Naive thymus-derived CD4-positive, alpha-beta T cell (primary cell): ENCODE results near the gene TF. TPM values are rescaled to one million over a fixed set of nuclear protein-coding genes. Genes with fewer than 3 reads are reported as not detected.

Experiments used
- ATAC-seq: fragments of 150-1000 bp; cut with Tn5 transposase; 2 replicates; pipeline ENCODE4 v1.10.0; 2021; ENCODE audit warnings: mild to moderate bottlenecking, moderate library complexity
- CTCF ChIA-PET: fragments of 350-600 bp; sonication (Branson Sonifier 250); formaldehyde crosslinking; loops from one replicate; lab custom pipeline; 2021; ENCODE audit warnings: antibody characterized with exemption; lab: Charles Lee
- POLR2A ChIA-PET: fragments of 350-600 bp; sonication (Branson Sonifier 250); formaldehyde crosslinking; loops from one replicate; lab custom pipeline; 2021; ENCODE audit warnings: antibody characterized with exemption, inconsistent platforms; lab: Charles Lee
- DNase-seq, 9 donors: peaks; one replicate each; pipeline versions ENCODE4 v3.0.0 to v3.0.0-alpha.2; 2020 to 2022; ENCODE audit warnings: mixed read lengths in 1 of 9
- H3K27ac ChIP-seq: one replicate; pipeline ENCODE4 v1.7.0; 2013; ENCODE audit warnings: mild to moderate bottlenecking, low read depth, low read length, moderate library complexity
- H3K27me3 ChIP-seq, 2 donors: one replicate each; pipeline ENCODE4 v1.7.0; 2013; ENCODE audit warnings: low read length in 2 of 2, mild to moderate bottlenecking in 2 of 2, moderate library complexity in 2 of 2; ENCODE audit not compliant: control insufficient read depth in 2 of 2, insufficient read depth in 2 of 2
- H3K36me3 ChIP-seq, 3 experiments: 1 replicate in 2 of 3; 2 replicates in 1 of 3; pipeline ENCODE4 v1.7.0; 2013; ENCODE audit warnings: low read length in 3 of 3, mild to moderate bottlenecking in 3 of 3, moderate library complexity in 1 of 3; ENCODE audit not compliant: insufficient read depth in 3 of 3, control insufficient read depth in 2 of 3
- H3K4me1 ChIP-seq, 2 donors: one replicate each; pipeline ENCODE4 v1.7.0; 2013; ENCODE audit warnings: low read length in 2 of 2, mild to moderate bottlenecking in 2 of 2, moderate library complexity in 1 of 2; ENCODE audit not compliant: control insufficient read depth in 2 of 2, insufficient read depth in 2 of 2
- H3K4me3 ChIP-seq: 2 replicates; pipeline ENCODE4 v1.7.0; 2013; ENCODE audit warnings: mild to moderate bottlenecking, low read length
- H3K9me3 ChIP-seq, 3 experiments: 1 replicate in 2 of 3; 2 replicates in 1 of 3; pipeline ENCODE4 v1.7.0; 2013; ENCODE audit warnings: low read length in 3 of 3; ENCODE audit not compliant: control insufficient read depth in 2 of 3
- H3K27ac Mint-ChIP-seq, 9 donors: one replicate each; pipeline ENCODE4 v1.8.0; 2020 to 2022; ENCODE audit warnings: mixed read lengths in 9 of 9, mild to moderate bottlenecking in 8 of 9, moderate library complexity in 5 of 9, inconsistent platforms in 2 of 9
- H3K27me3 Mint-ChIP-seq, 5 donors: one replicate each; pipeline ENCODE4 v1.8.0; 2021 to 2022; ENCODE audit warnings: mixed read lengths in 5 of 5, mild to moderate bottlenecking in 1 of 5
- H3K36me3 Mint-ChIP-seq, 5 donors: one replicate each; pipeline ENCODE4 v1.8.0; 2020 to 2022; ENCODE audit warnings: mixed read lengths in 5 of 5, mild to moderate bottlenecking in 3 of 5, inconsistent platforms in 1 of 5
- H3K4me1 Mint-ChIP-seq, 7 donors: one replicate each; pipeline ENCODE4 v1.8.0; 2020 to 2022; ENCODE audit warnings: mixed read lengths in 7 of 7, mild to moderate bottlenecking in 3 of 7, inconsistent platforms in 1 of 7
- H3K4me3 Mint-ChIP-seq, 10 donors: one replicate each; pipeline ENCODE4 v1.8.0; 2020 to 2022; ENCODE audit warnings: mild to moderate bottlenecking in 10 of 10, mixed read lengths in 10 of 10, moderate library complexity in 6 of 10, inconsistent platforms in 2 of 10
- H3K9me3 Mint-ChIP-seq, 11 donors: one replicate each; pipeline ENCODE4 v1.8.0; 2020 to 2022; ENCODE audit warnings: mixed read lengths in 11 of 11, mild to moderate bottlenecking in 4 of 11, inconsistent platforms in 1 of 11, moderate library complexity in 1 of 11
- intact Hi-C, 2 donors: fragments of 100-400 bp; cut with micrococcal nuclease; formaldehyde crosslinking; loops; one replicate each; pipeline ENCODE4 v1.15.1; 2023
- polyA plus RNA-seq, 2 donors: library from polyadenylated mRNA; unstranded; fragments of 300-500 nt; fragmentation: Illumina TruSeq; gene quantifications; one replicate each; pipeline ENCODE4 v1.2.3, GENCODE V29; 2021
- total RNA-seq, 6 experiments: library from RNA in 5 of 6; stranded (reverse) in 5 of 6; gene quantifications; 1 replicate in 5 of 6; 2 replicates in 1 of 6; pipeline ENCODE4 v1.2.3 and lab custom pipeline; 2021 to 2026

Gene TF
- total and polyA plus RNA-seq, 7 experiments from 2014 or later: 0.11 to 0.54 (median 0.35) TPM; not detected in 2

DNA sequence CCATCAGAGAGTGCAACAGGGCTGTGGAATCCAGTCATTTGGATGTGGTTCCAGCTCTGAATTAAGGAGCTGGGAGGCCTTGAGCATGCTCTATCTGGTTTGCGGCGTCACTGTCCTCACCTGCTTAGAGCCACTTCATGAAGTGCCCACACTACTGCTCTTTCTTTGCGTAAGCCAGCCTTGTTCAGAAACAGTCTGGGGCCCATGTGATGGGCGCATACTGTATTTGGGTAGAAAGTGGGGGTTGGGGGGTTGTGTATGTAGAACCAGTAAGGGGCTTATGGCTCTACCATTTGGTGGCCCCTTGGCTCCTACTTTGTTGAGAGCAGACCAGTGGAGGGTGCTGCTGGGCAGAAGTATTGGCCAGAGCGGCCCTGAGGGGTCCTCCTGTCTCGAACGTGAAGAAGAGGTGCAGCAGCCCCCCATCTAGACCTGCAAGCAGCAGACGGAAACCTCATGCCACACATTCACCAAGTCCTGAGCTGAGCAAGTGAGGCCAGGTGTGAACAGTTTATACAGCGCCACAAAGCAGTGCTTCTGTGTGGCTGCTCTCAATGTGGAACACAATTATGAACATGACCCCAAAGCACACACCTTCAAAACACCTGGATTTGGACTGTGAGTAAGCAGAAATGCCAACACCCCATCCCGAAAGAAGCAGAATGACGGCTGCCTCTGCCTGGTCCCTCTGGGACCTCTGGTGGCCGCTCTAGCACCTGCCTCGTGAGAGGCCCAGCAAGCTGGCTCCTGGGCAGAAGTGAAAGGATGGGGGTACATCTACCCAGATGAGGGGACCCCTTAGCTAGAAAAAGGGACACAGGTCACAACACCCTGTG lies 86.0 kb downstream of the TF start:
- CTCF ChIA-PET: no interaction called here

DNA sequence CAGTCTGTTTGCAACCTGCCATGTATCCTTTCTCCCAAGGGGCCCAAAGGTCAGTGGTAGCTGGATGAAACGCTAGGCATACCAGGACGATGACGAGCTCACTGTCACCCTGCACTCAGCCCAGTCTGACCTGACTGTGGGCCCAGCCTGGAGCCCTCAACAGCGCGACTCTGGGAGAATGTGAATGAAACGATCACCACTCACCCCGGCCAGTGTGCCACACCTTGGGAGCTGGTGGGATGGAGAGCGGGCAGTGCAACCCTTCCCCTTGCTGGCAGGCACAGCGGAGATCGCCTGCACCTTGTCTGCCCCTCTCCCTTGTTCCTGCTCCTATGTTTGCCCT lies 86.6 kb downstream of the TF start:
- no peaks in the 10 kb centered on the region for H3K4me1 ChIP-seq
- no peaks in the 10 kb centered on the region for H3K36me3 ChIP-seq
- Mint-ChIP-seq H3K4me1 (no peaks in the 10 kb centered on the region), H3K27me3 (peaks cover 0 to 7% (median 0%) of the 10 kb centered on the region in 5 donors), H3K36me3 (no peaks in the 10 kb centered on the region), H3K9me3 (peaks cover 0 to 2% (median 0%) of the 10 kb centered on the region in 11 donors), H3K4me3 (no peak overlapping the region), H3K27ac (no peak overlapping the region)
- H3K4me3 ChIP-seq: no peak overlapping the region
- H3K27me3 ChIP-seq: no peaks in the 10 kb centered on the region
- no peak for DNase-seq
- POLR2A ChIA-PET: no interaction called here
- CTCF ChIA-PET: no interaction called here
- no peak overlapping the region for H3K27ac ChIP-seq
- H3K9me3 ChIP-seq: no peaks in the 10 kb centered on the region
- ATAC-seq: no peak
- intact Hi-C loops: no loop called here

More for the DNA sequence above, 86.0 kb downstream of the TF start:
- H3K4me3 ChIP-seq: no peak overlapping the region
- H3K27ac Mint-ChIP-seq: no peak overlapping the region
- intact Hi-C loops: no loop called here
- H3K9me3 ChIP-seq: no peaks in the 10 kb centered on the region
- H3K4me1 Mint-ChIP-seq: no peaks in the 10 kb centered on the region
- H3K27ac ChIP-seq: no peak overlapping the region
- no peaks in the 10 kb centered on the region for H3K36me3 ChIP-seq
- H3K27me3 Mint-ChIP-seq: peaks cover 0 to 6% (median 0%) of the 10 kb centered on the region in 5 donors
- no peak for ATAC-seq
- H3K4me3 Mint-ChIP-seq: no peak overlapping the region
- peaks cover 0 to 2% (median 0%) of the 10 kb centered on the region in 11 donors for H3K9me3 Mint-ChIP-seq
- DNase-seq: no peak
- H3K4me1 ChIP-seq: no peaks in the 10 kb centered on the region
- POLR2A ChIA-PET: no interaction called here
- no peaks in the 10 kb centered on the region for H3K27me3 ChIP-seq
- H3K36me3 Mint-ChIP-seq: no peaks in the 10 kb centered on the region

DNA sequence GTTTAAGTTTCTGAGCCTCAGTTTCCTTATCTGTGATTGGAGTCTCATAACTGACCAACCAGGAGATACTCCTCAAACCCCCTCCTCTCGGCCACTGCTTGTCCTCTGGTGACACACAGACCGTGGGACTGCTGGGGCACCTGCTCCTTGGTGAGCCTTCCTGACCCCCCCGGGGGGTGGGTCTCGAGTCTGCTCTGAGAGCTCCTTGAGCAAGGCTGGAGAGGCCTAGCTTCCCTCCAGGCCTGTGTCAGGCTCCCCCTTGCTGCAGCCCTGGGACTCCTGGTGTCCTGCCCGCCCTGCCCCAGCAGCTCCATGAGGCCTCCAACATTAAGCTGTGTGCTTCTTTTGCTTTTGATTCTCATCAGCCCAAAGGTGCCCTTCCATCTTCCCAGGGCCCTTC lies 87.1 kb downstream of the TF start:
- no peaks in the 10 kb centered on the region for H3K36me3 Mint-ChIP-seq
- no peak overlapping the region for H3K4me3 Mint-ChIP-seq
- intact Hi-C loops: no loop called here
- H3K27me3 ChIP-seq: no peaks in the 10 kb centered on the region
- H3K9me3 ChIP-seq: no peaks in the 10 kb centered on the region
- H3K9me3 Mint-ChIP-seq: peaks cover 0 to 2% (median 0%) of the 10 kb centered on the region in 11 donors
- ATAC-seq (no peak), DNase-seq (no peak)
- H3K27me3 Mint-ChIP-seq: peaks cover 0 to 7% (median 0%) of the 10 kb centered on the region in 5 donors
- H3K36me3 ChIP-seq: no peaks in the 10 kb centered on the region
- CTCF ChIA-PET: no interaction called here
- no peak overlapping the region for H3K27ac Mint-ChIP-seq
- no peak overlapping the region for H3K4me3 ChIP-seq
- POLR2A ChIA-PET: no interaction called here
- H3K4me1 Mint-ChIP-seq: no peaks in the 10 kb centered on the region
- no peak overlapping the region for H3K27ac ChIP-seq
- H3K4me1 ChIP-seq: no peaks in the 10 kb centered on the region

DNA sequence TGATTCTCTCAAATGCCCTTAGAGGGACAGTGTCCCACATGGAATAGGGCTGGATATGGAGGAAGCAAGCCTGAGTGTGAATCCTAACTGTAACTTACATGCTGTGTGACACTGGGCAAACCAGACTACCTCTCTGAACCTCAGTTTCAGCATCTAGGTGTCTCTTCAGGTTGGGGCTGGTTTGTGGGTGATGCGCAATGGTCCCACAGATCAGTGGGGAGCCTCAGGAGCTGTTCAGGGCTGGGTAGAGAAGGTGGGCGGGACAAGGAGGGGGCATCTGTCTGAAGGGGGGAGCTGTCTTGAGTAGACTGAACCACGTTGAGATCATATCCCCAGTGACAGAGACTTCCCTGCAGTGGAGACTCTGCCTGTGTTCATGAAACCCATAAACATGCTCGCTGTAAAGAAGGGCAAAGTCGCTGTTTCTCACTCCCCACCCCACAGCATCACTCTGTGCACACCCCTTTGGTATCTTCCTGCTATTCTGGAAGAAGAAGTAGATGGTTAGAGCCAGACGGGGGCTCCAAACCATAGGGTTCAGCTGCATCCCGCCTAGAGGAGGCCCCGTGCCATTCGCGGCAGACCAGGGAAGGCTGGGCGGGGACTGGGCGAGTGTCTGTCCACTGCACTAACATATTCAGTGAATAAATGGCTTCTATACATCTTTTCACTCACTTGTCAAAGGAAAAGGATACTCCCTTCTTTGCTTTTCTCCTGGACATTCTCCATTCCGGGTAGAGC lies 87.9 kb downstream of the TF start:
- ChIA-PET POLR2A (no interaction called here), CTCF (no interaction called here)
- Histone ChIP-seq H3K4me1 (no peaks in the 10 kb centered on the region), H3K4me3 (no peak overlapping the region), H3K9me3 (no peaks in the 10 kb centered on the region), H3K27ac (no peak overlapping the region), H3K36me3 (no peaks in the 10 kb centered on the region), H3K27me3 (no peaks in the 10 kb centered on the region)
- no peak for DNase-seq
- Mint-ChIP-seq H3K27me3 (peaks cover 0 to 7% (median 0%) of the 10 kb centered on the region in 5 donors), H3K4me1 (no peaks in the 10 kb centered on the region), H3K27ac (no peak overlapping the region), H3K9me3 (peaks cover 0 to 2% (median 0%) of the 10 kb centered on the region in 11 donors), H3K4me3 (no peak overlapping the region), H3K36me3 (no peaks in the 10 kb centered on the region)
- intact Hi-C loops: no loop called here
- no peak for ATAC-seq

DNA sequence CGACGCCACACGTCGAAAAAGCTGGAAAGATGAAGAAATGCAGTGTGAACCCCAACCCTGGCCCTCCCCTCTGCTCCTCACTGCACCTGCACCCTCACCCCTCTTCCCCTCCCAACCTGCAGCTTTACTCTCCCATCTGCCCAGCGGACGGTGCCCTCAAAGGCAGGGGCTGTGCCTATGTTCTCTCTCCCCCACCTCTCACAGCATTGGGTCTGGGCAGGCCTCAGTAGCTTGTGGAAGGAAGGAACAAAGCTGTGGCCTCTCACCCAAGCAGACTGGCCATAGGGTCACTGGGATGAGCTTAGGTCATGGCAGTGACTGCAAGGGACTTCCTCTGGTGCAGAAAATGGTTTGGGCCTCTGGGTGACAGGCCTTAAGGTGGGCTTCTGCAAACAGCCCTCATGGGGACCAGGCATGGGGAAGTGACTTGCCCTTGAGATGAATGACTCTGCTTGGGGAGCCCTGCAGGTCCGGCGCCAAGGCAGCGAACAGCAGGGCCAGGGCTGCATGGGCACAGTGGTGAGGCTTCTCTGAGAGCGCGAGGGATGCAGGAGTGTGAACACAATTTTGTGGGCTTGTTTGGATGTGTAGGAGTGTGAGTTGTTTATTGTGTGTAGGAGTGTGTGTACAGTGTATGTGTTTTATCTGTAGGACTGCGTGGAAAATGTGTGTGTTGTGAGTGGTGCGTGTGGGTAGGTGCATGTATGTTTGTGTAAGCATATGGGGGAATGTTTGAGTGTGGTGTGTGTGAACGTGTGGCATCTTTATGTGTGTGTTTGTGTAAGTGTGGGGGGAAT lies 88.6 kb downstream of the TF start:
- ATAC-seq (no peak), DNase-seq (no peak)
- Mint-ChIP-seq H3K27me3 (peaks cover 0 to 7% (median 0%) of the 10 kb centered on the region in 5 donors), H3K36me3 (no peaks in the 10 kb centered on the region), H3K27ac (no peak overlapping the region), H3K4me3 (no peak overlapping the region), H3K4me1 (no peaks in the 10 kb centered on the region), H3K9me3 (peaks cover 0 to 2% (median 0%) of the 10 kb centered on the region in 11 donors)
- CTCF ChIA-PET: no interaction called here
- intact Hi-C loops: no loop called here
- POLR2A ChIA-PET: no interaction called here
- Histone ChIP-seq H3K36me3 (no peaks in the 10 kb centered on the region), H3K27ac (no peak overlapping the region), H3K4me1 (no peaks in the 10 kb centered on the region), H3K4me3 (no peak overlapping the region), H3K9me3 (no peaks in the 10 kb centered on the region), H3K27me3 (no peaks in the 10 kb centered on the region)

DNA sequence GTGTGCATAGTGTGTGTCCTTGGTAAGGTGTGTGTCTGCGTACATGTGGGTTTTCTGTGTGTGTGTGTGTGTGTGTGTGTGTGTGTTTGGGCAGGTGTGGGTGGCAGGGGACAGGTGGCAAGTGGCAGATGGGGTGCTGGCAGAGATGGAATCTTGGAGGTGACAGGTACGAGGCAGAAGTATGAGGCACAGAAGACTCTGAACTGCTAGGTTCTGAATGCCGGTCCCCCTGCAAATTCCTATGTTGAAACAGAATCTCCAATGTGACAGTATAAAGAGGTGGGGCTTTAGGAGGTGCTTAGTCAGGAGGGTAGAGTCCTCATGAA lies 89.2 kb downstream of the TF start:
- Mint-ChIP-seq H3K27ac (no peak overlapping the region), H3K4me1 (no peaks in the 10 kb centered on the region), H3K4me3 (no peak overlapping the region), H3K9me3 (peaks cover 0 to 2% (median 0%) of the 10 kb centered on the region in 11 donors), H3K36me3 (no peaks in the 10 kb centered on the region), H3K27me3 (peaks cover 0 to 4% (median 0%) of the 10 kb centered on the region in 5 donors)
- H3K27me3 ChIP-seq: no peaks in the 10 kb centered on the region
- no peaks in the 10 kb centered on the region for H3K4me1 ChIP-seq
- no peaks in the 10 kb centered on the region for H3K9me3 ChIP-seq
- H3K36me3 ChIP-seq: no peaks in the 10 kb centered on the region
- ChIA-PET CTCF (no interaction called here), POLR2A (no interaction called here)
- intact Hi-C loops: no loop called here
- no peak for ATAC-seq
- no peak overlapping the region for H3K4me3 ChIP-seq
- H3K27ac ChIP-seq: no peak overlapping the region
- no peak for DNase-seq
